Retina (tissue), 1 donor: ENCODE measurements around the gene LDHD.
"Not testable (repeated sequence)": the region's sequence is repeated elsewhere in the genome, so short reads cannot be mapped to it uniquely, and the experiment has no call there.

Experiments used
- DNase-seq: peaks from one replicate; pipeline ENCODE4 v3.0.0-alpha.2; 2016

Gene LDHD

GRCh38 chr16:75097941-75098901, 18.4 kb downstream of the LDHD start:
- no peak for DNase-seq

GRCh38 chr16:75097191-75097761, 19.3 kb downstream of the LDHD start:
- no peak for DNase-seq

GRCh38 chr16:75096656-75097055, 19.9 kb downstream of the LDHD start:
- DNase-seq = no peak

GRCh38 chr16:75095204-75095621, 21.4 kb downstream of the LDHD start:
- DNase-seq = no peak

GRCh38 chr16:75093598-75094540, 22.7 kb downstream of the LDHD start:
- no peak for DNase-seq

- no peak for DNase-seq
Measured at GRCh38 chr16:75092777-75093176, 23.8 kb downstream of the LDHD start.

GRCh38 chr16:75091619-75092018, 25.0 kb downstream of the LDHD start:
- not testable (repeated sequence) for DNase-seq

GRCh38 chr16:75090899-75091298, 25.7 kb downstream of the LDHD start:
- not testable (repeated sequence) for DNase-seq

GRCh38 chr16:75089486-75090202, 26.9 kb downstream of the LDHD start:
- no peak for DNase-seq

GRCh38 chr16:75088934-75089333, 27.6 kb downstream of the LDHD start:
- no peak for DNase-seq

GRCh38 chr16:75088216-75088615, 28.4 kb downstream of the LDHD start:
- DNase-seq = no peak

- DNase-seq = no peak
Measured at GRCh38 chr16:75087375-75087979, 29.1 kb downstream of the LDHD start.

- DNase-seq = no peak
Measured at GRCh38 chr16:75086688-75087374, 29.7 kb downstream of the LDHD start.

GRCh38 chr16:75086281-75086680, 30.3 kb downstream of the LDHD start:
- no peak for DNase-seq

- DNase-seq = no peak
Measured at GRCh38 chr16:75085556-75085955, 31.0 kb downstream of the LDHD start.

GRCh38 chr16:75083813-75084212, 32.8 kb downstream of the LDHD start:
- DNase-seq = no peak

- no peak for DNase-seq
Measured at GRCh38 chr16:75081179-75081859, 35.3 kb downstream of the LDHD start.

- DNase-seq = no peak
Measured at GRCh38 chr16:75080205-75081029, 36.2 kb downstream of the LDHD start.

GRCh38 chr16:75079346-75079926, 37.1 kb downstream of the LDHD start:
- no peak for DNase-seq
